ENCODE data around the gene GALNS. TPM values are rescaled to one million over a fixed set of nuclear protein-coding genes. Genes with fewer than 3 reads are reported as not detected.

Gene GALNS
- total RNA-seq, 1 experiment from 2014 or later = 29.5 TPM

- TF ChIP-seq MLX (CRISPR knock-in tag; IDR thresholded peaks at IDR 0.05) = no peak
- TF ChIP-seq, protein P1, sequence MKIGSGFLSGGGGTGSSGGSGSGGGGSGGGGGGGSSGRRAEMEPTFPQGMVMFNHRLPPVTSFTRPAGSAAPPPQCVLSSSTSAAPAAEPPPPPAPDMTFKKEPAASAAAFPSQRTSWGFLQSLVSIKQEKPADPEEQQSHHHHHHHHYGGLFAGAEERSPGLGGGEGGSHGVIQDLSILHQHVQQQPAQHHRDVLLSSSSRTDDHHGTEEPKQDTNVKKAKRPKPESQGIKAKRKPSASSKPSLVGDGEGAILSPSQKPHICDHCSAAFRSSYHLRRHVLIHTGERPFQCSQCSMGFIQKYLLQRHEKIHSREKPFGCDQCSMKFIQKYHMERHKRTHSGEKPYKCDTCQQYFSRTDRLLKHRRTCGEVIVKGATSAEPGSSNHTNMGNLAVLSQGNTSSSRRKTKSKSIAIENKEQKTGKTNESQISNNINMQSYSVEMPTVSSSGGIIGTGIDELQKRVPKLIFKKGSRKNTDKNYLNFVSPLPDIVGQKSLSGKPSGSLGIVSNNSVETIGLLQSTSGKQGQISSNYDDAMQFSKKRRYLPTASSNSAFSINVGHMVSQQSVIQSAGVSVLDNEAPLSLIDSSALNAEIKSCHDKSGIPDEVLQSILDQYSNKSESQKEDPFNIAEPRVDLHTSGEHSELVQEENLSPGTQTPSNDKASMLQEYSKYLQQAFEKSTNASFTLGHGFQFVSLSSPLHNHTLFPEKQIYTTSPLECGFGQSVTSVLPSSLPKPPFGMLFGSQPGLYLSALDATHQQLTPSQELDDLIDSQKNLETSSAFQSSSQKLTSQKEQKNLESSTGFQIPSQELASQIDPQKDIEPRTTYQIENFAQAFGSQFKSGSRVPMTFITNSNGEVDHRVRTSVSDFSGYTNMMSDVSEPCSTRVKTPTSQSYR (CRISPR knock-in tag; IDR thresholded peaks at IDR 0.05) = no peak
- 0 out of 2 replicates have a peak, but pooled peaks have one; percentile 20 for TF ChIP-seq ATF1 (CRISPR knock-in tag; IDR thresholded peaks at IDR 0.05)
- TF ChIP-seq, protein P2, sequence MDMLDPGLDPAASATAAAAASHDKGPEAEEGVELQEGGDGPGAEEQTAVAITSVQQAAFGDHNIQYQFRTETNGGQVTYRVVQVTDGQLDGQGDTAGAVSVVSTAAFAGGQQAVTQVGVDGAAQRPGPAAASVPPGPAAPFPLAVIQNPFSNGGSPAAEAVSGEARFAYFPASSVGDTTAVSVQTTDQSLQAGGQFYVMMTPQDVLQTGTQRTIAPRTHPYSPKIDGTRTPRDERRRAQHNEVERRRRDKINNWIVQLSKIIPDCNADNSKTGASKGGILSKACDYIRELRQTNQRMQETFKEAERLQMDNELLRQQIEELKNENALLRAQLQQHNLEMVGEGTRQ (CRISPR knock-in tag; IDR thresholded peaks at IDR 0.05) = peak; percentile 84
- no peak for TF ChIP-seq CDX4 (CRISPR knock-in tag; IDR thresholded peaks at IDR 0.05; ENCODE audit: borderline replicate concordance)
- TF ChIP-seq, protein P3, sequence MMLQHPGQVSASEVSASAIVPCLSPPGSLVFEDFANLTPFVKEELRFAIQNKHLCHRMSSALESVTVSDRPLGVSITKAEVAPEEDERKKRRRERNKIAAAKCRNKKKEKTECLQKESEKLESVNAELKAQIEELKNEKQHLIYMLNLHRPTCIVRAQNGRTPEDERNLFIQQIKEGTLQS (CRISPR knock-in tag; conservative IDR thresholded peaks at IDR 0.05) = no peak
- TF ChIP-seq NFATC4 (CRISPR knock-in tag; IDR thresholded peaks at IDR 0.05) = peak; percentile 52; the same call in 1 of the 2 replicates
- no peak for TF ChIP-seq NFE2L1 (CRISPR knock-in tag; IDR thresholded peaks at IDR 0.05)
- no peak for TF ChIP-seq JAZF1 (CRISPR knock-in tag; IDR thresholded peaks at IDR 0.05)
- 0 out of 2 replicates have a peak, but pooled peaks have one; percentile 3 for TF ChIP-seq CREM (CRISPR knock-in tag; IDR thresholded peaks at IDR 0.05)
- TF ChIP-seq GABPB1 (CRISPR knock-in tag; IDR thresholded peaks at IDR 0.05) = no peak; the same call in 1 of the 2 replicates
- TF ChIP-seq ZNF138 (CRISPR knock-in tag; conservative IDR thresholded peaks at IDR 0.05) = no peak
- peak; percentile 18; the same call in 1 of the 2 replicates for TF ChIP-seq TEAD1 (CRISPR knock-in tag; IDR thresholded peaks at IDR 0.05)
- 0 out of 2 replicates have a peak, but pooled peaks have one; percentile 51 for TF ChIP-seq ZNF671 (CRISPR knock-in tag; IDR thresholded peaks at IDR 0.05)
- no peak; the same call in 1 of the 2 replicates for TF ChIP-seq TEAD4 (CRISPR knock-in tag; IDR thresholded peaks at IDR 0.05)
- no peak for TF ChIP-seq RORB (CRISPR knock-in tag; IDR thresholded peaks at IDR 0.05)
- no peak for TF ChIP-seq ESRRA (CRISPR knock-in tag; IDR thresholded peaks at IDR 0.05; ENCODE audit: borderline replicate concordance)
- no peak for TF ChIP-seq IRF2 (CRISPR knock-in tag; IDR thresholded peaks at IDR 0.05; ENCODE audit: borderline replicate concordance, low read depth)
- no peak for TF ChIP-seq TP53 (CRISPR knock-in tag; IDR thresholded peaks at IDR 0.05)
- no peak for TF ChIP-seq NR2C2 (CRISPR knock-in tag; IDR thresholded peaks at IDR 0.05)
- no peak for TF ChIP-seq FOXJ3 (CRISPR knock-in tag; IDR thresholded peaks at IDR 0.05; ENCODE audit: borderline replicate concordance)
- TF ChIP-seq E2F4 (CRISPR knock-in tag; IDR thresholded peaks at IDR 0.05; ENCODE audit: borderline replicate concordance, low read depth) = no peak
- TF ChIP-seq NR1H2 (CRISPR knock-in tag; IDR thresholded peaks at IDR 0.05) = no peak
- TF ChIP-seq ZNF219 (CRISPR knock-in tag; IDR thresholded peaks at IDR 0.05; ENCODE audit: borderline replicate concordance) = peak; percentile 62; the same call in 1 of the 2 replicates
- no peak for TF ChIP-seq PRDM15 (CRISPR knock-in tag; IDR thresholded peaks at IDR 0.05)
- TF ChIP-seq GRHL2 (CRISPR knock-in tag; IDR thresholded peaks at IDR 0.05; ENCODE audit: insufficient replicate concordance, severe bottlenecking) = no peak
- TF ChIP-seq, protein P4, sequence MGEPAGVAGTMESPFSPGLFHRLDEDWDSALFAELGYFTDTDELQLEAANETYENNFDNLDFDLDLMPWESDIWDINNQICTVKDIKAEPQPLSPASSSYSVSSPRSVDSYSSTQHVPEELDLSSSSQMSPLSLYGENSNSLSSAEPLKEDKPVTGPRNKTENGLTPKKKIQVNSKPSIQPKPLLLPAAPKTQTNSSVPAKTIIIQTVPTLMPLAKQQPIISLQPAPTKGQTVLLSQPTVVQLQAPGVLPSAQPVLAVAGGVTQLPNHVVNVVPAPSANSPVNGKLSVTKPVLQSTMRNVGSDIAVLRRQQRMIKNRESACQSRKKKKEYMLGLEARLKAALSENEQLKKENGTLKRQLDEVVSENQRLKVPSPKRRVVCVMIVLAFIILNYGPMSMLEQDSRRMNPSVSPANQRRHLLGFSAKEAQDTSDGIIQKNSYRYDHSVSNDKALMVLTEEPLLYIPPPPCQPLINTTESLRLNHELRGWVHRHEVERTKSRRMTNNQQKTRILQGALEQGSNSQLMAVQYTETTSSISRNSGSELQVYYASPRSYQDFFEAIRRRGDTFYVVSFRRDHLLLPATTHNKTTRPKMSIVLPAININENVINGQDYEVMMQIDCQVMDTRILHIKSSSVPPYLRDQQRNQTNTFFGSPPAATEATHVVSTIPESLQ (CRISPR knock-in tag; IDR thresholded peaks at IDR 0.05) = no peak
Measured at GRCh38 chr16:88810912-88811768, 45.6 kb downstream of the GALNS start (continued).
